Astrocyte of the hippocampus (primary cell): ENCODE data around the gene HSD17B7.
"Not testable (repeated sequence)": the region's sequence is repeated elsewhere in the genome, so short reads cannot be mapped to it uniquely, and the experiment has no call there.

Source experiments
- DNase-seq: peaks from one replicate; pipeline ENCODE4 v3.0.0; 2011; ENCODE audit warnings: low read depth, low spot score

HSD17B7 gene

GRCh38 chr1:162812357-162812756 is 21.9 kb downstream of the HSD17B7 start:
- not testable (repeated sequence) for DNase-seq

- not testable (repeated sequence) for DNase-seq
Observed at GRCh38 chr1:162818136-162818535, 27.6 kb downstream of the HSD17B7 start.

DNA sequence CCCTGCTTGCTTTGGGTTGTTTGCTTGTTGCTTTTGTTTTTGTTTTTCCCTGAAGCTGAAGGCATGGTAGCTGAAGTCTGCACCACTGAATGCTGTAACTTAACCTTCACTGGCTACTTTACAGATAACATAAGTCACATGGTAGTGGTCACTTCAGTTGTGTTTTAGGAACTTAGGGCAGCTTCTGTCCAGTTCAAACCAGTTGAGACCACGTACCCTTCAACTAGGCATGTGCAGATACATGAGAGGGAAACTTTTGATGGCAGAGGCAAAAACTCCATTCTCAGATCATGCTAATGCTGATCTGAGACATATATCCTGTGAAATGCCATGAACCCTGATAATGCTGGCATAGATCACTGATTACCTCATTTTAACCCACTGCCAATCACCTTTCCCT is 28.2 kb downstream of the HSD17B7 start:
- not testable (repeated sequence) for DNase-seq

- peak; percentile 45 for DNase-seq
Observed at GRCh38 chr1:162822391-162823200, 32.1 kb downstream of the HSD17B7 start.

DNA sequence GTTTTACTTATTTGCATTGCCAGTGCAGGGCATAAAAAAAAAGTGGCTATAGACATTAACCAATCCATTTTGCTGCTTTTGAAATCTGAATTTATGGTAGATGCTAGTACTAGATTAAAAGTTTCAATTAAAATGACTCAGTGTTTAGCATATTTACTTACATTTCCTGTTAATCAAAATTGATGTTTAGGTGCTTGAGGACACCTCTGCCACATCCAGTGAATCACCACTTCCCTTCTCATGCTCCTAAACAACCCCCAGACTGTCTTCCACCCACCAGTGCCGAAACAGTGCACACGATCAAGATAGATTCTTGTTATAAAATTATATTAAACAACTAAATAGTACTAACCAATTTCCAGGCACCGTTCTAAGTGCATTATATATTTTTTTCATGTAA is 32.7 kb downstream of the HSD17B7 start:
- no peak for DNase-seq

- peak; percentile 18 for DNase-seq
Observed at GRCh38 chr1:162823771-162824525, 33.4 kb downstream of the HSD17B7 start.

- no peak for DNase-seq
Observed at GRCh38 chr1:162829268-162829667, 38.8 kb downstream of the HSD17B7 start.

DNA sequence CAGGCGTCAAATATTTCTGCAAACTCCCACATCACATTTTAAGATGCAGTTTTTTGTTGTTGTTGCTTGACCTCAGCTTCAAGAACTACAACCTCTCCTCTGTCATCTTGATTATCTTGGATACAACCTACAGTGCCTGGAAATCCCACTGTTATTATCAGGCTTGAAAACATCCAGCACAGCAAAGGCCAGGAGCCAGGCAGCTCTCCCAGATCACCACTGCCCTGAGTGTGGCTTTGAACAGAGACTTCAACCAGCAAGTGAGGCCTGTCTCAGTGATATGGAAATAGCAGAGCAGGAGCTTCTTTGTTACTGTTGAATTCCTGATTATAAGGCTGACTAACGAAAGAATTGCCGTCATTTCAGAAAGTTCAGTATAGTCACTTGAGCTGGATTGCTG is 42.0 kb downstream of the HSD17B7 start:
- DNase-seq, result no peak

GRCh38 chr1:162835157-162835899 is 44.8 kb downstream of the HSD17B7 start:
- DNase-seq, result no peak

DNA sequence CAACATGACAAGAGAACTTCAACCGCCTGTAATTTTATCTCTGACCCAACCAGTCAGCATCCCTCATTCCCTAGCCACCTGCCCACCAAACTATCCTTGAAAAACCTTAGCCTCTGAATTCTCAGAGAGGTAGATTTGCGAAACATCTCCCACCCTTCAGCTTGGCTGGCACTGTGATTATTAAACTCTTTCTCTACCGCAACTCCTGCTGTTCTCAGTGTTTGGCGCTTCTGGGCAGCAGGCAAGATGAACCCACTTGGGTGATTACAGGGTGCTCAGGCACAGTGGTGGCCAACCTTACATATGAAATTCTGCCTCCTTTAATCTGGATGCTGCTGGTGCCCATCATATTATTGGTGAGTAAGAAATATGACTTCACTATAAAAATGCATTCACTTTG is 48.4 kb downstream of the HSD17B7 start:
- DNase-seq, result no peak

- DNase-seq, result no peak
Observed at GRCh38 chr1:162840250-162840839, 49.8 kb downstream of the HSD17B7 start.

DNA sequence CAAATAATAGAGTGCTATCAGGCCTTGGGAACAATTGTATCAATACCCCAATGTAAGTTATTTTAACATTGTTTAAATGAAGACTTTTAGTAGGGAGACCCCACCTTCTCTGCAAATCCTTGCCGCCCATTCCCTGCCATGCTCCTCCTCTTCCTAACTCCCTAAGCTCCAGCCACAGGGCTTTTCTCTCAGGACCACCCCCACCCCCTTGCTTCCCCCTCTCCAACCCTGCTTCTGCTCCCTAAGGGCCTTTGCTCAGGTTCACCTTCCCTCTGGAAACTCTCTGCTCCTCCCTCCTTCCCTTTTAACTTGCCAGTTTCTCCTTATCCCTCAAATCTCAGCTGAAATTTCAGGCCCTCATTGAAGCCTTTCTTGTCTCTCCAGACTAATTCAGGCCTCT is 53.7 kb downstream of the HSD17B7 start:
- no peak for DNase-seq

- DNase-seq, result peak; percentile 53
Observed at GRCh38 chr1:162846256-162847212, 56.0 kb downstream of the HSD17B7 start.

- DNase-seq, result peak; percentile 86
Observed at GRCh38 chr1:162847839-162848453, 57.4 kb downstream of the HSD17B7 start.

GRCh38 chr1:162849711-162850110 is 59.2 kb downstream of the HSD17B7 start:
- DNase-seq, result no peak

GRCh38 chr1:162851341-162851740 is 60.8 kb downstream of the HSD17B7 start:
- DNase-seq, result no peak

DNA sequence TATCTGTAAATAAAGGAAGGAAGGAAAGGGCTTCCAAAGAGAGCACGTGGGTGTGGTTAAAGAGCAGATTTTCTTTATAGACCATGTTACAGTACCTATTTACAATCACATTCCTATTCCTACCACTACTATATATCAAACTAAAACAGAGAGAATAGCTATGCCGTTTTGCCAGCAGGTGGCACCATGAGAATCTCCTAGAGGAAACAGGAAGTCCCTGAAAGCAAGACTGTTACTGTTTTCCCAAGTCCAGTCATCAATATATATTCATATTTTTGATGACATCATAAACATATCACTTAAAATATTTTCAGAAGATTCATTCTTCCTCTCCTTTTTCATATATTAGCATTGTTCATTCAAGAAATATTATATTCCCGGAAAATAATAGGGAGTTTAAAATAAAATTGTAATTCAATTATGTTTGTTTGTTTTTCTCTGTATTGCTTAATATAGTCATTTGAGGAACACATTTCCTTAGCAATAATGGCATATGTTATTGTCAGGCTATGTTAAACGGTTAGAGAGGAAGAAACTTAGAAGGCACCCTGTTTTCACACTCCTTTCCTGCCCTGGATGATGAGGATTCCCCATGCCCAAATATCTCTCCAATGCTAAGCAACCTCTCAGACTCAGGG is 63.9 kb downstream of the HSD17B7 start:
- peak; percentile 84 for DNase-seq

GRCh38 chr1:162855461-162856150 is 65.1 kb downstream of the HSD17B7 start:
- peak; percentile 61 for DNase-seq

- peak; percentile 96 for DNase-seq
Observed at GRCh38 chr1:162856260-162856659, 65.8 kb downstream of the HSD17B7 start.
